Activated CD8-positive, alpha-beta memory T cell treated with anti-CD3 and anti-CD28 coated beads for 1 hour (primary cell): ENCODE data around the gene MATR3.

Source experiments
- DNase-seq, 2 donors: peaks; one replicate each; pipeline ENCODE4 v3.0.0-alpha.2; 2020; ENCODE audit warnings: low read depth in 1 of 2; ENCODE audit errors: extremely low read depth in 1 of 2

Gene MATR3

DNA sequence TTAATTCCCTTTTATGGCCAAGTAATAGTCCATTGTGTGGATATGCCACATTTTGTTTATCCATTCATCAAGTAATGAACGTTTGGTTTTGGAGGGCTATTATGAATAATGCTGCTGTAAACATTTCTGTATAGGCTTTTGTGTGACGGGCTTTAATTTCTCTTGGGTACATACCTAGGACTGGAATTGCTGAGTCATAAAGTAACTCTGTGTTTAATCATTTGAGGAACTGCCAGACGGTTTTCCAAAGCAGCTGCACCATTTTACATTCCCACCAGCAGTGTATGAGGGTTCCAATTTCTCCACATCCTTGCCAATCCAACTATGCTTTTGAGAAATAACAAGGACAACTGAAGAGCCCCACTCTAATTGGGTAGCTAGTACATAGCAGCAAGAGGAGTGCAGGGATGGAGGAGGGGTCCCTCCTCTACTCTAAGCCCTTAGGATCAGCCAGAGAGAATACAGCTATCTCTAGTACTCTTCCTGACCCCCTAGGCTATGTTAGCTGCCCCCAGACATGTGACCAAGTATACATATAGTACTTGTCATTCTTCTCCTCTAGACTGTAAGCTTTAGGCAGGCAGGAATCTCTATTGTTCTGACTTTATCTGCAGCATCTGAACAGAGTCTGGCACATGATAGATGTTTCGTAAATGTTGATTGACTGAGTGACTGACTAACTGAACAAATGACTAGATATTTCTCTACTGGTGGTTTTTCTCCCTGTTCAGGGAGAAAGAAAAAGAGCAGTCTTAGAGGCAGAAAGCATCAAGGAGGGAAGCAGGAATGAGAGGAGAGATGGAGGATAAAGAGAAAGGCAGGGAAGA, 22.1 kb upstream of the MATR3 start:
- no peak for DNase-seq

GRCh38 chr5:139272471-139273321, 20.8 kb upstream of the MATR3 start:
- no peak for DNase-seq

DNA sequence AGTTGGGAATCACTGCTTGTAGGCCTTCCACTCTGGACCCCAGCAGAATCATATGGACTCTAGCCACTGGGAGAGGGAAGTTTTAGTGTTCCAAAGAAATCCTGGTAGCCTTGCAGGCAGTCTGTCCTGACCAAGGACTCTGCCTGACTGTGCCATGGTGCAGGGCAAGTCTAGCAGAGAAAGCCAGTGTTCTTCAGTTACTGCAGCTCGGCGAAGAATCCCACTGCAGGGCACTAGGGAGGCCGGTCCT, 20.3 kb upstream of the MATR3 start:
- DNase-seq = no peak

GRCh38 chr5:139273572-139274289, 19.8 kb upstream of the MATR3 start:
- peak in 1 of 2 donors; percentile 80 for DNase-seq

GRCh38 chr5:139275536-139275935, 18.0 kb upstream of the MATR3 start:
- DNase-seq = no peak

- DNase-seq = no peak
Measured at GRCh38 chr5:139275956-139276355, 17.6 kb upstream of the MATR3 start.

DNA sequence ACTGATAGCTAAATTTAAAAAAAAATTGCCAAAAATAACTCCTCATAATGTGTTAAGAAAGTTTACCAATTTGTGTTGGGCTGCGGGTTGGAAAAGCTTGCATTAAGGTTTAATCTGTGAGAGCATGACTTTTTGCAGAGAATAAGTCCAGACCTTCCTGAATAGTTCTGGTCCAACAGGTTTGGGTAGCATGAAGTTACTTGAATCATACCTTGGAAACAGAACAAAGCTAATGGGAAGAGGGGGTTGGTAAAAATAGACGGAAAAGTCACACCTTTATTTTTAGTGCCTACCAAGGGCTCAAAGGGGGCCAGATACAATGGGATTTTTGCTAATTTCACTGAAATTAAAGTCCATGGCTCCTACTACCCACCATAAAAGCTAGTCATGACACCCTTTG, 17.1 kb upstream of the MATR3 start:
- no peak for DNase-seq

DNA sequence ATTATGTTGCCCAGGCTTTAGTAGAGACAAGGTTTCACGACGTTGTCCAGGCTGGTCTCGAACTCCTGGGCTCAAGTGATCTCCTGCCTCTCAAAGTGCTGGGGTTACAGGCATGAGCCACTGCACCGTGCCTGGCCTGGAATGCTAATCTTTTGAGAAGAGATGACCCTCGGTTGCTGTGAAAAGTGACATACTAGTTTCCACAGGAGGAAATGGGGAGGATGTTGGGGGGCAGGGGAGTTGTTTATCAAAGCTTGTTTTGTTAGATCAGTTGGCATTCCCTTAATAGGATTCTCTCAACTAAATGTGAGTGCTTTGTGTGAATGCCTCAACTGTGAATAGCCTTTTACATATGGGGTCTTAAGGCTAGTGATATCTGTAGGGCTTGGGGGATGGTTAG, 16.4 kb upstream of the MATR3 start:
- DNase-seq = no peak

DNA sequence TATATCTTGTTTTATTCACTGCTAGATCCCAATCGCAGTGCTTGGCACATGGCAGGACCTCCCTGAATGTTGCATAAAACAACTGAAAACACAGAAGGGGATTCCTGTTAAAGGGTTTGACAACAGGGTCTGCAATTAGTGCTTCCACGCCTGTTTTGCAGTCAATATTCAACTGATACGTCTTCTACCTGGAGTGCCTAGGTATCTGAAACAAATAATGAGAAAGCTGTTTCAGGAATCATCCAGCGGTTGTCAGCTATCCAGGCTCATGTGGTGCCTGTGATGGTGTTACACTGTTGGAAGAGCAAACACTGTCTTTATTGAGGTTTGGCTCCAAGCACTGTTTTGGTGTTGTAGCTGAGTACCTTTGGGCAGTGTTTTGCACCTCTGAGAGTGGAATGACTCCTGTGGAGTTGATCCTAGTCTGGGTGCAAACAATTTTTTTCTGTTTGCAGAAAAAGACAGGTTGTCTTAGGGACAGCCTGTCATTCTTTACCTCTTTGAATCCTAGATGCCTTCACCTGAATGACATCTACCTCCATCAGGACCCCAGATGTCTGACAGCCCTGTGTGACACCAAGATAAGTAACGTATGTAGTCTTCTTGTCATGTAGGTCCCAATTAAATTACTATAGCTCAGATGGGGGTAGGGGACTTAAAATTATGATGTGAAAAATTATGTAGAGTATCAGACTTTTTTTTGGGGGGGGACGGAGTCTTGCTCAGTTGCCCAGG, 14.8 kb upstream of the MATR3 start:
- no peak for DNase-seq

GRCh38 chr5:139282197-139282557, 11.4 kb upstream of the MATR3 start:
- no peak for DNase-seq

- no peak for DNase-seq
Measured at GRCh38 chr5:139283252-139284166, 10.0 kb upstream of the MATR3 start.

DNA sequence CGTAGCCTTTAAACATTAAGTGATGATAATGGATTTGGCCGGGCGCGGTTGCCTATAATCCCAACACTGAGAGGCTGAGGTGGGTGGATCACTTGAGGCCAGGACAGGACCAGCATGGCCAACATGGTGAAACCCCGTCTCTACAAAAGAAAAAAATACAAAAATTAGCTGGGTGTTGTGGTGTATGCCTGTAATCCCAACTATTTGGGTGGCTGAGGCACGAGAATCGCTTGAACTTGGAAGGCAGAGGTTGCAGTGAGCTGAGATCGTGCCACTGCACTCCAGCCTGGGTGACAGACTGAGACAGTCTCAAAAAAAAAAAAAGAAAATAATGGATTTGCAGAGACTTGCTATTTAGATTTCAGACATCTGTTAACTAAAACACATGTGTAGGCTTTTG, 9.2 kb upstream of the MATR3 start:
- no peak for DNase-seq

DNA sequence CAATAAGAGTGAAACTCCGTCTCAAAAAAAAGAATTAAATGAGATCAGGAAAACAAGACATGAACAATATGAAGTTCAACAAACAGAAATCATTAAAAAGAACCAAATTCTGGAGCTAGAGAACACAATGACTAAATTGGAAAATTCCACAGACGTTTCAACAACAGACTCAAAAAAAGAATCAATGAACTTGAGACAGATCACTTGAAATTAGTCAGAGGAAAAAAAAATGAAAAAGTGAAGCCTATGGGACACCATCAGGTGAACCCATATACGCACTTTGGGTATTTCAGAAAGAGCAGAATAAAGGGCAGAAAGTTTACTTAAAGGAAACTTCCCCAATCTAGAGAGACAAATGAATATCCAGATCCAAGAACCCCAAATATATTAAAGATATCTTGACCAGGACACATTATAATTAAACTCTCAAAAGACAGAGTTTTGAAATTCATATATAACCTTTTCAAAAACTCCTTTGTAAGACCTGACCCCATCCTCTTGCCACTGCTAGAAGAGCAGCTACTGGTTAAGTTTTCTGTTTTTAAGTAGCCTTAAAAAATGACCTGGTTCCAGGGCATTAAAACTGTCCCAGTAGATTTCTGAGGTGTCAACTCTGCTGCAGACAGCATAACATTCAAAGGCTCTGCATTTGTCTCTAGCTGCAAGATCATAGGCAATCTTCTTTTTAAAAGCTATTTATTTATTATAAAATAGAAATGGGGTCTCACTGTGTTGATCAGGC, 7.7 kb upstream of the MATR3 start:
- no peak for DNase-seq

DNA sequence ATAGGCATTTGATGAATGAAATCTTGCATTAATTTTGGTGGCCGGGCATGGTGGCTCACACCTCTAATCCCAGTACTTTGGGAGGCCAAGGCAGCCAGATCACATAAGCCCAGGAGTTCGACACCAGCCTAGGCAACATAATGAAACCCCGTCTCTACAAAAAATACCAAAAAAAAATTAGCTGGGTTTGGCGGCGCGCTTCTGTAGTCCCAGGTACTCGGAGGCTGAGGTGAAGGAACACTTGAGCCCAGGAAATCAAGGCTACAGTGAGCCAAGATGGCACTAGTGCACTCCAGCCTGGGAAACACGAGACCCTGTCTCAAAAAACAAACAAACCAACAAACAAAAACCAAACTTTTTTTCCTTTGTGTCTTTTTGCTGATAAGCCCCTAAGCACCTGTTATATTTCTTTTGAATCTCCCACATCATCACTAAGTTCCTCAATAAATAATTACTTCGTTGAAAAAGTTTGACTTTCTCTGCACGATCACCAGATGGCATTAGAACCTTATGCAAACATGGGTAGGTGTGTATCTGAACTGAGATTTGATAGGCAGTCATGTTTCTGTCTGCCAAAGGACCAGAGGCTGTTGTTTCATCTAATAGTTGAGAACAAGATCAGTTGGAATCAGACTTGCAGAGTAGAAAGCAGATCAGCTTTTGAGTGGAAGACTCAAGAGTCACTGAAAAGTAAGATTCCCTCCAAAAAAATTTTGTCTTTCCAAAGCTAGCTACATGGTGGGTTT, 5.5 kb upstream of the MATR3 start:
- DNase-seq = no peak

- no peak for DNase-seq
Measured at GRCh38 chr5:139291051-139291450, 2.5 kb upstream of the MATR3 start.

DNA sequence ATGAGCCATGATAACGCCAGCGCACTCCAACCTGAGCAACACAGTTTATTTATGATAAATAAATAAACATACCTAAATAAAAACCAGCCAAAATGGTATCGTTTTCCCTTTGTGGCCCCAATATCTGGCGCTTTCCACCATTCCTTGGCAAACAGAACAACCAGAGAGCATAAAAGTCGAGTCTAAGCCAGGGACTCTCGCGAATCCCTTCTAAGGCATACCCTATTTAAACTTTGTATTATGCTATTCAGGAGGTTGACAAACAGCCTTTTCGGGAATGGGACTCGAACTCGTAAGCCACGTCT, 386 bp upstream of the MATR3 start:
- no peak for DNase-seq

DNA sequence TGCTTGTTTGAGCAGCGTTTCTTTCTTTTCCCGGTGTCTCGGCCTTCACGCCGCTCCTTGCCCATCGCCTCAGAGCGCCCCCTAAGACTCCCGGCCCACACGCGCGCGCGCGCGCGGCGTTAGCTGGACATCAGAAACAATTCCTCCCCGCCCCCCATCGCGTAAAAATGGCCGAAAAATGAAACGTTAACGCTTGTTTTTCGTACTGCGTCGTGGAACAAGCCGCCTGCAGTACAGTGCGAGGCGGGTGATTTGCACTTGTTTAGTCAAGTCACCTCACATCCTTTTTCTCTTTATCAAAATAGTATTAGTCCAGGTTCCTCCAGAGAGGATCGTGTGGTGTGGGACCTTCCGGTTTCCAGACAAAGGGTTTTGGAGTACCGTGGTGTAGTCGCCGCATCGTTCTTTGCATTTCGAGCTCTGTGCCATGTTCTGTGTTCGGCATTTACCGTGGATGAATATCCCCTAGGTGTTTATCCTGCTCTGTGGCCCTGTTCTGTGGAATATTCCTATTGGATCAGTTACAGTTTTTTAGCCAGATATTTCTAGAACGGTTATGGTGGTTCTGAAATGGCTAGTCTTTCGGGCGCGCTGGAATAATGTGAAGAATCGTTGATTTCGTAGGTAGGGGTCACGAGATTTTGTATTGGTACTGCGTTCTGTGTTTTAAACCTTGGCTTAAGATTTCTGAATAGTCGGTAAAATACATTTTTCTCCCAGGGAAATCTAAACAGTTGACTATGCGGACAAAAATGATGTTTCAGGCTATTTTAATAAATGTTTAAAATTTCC, 1.0 kb downstream of the MATR3 start:
- DNase-seq = peak in 1 of 2 donors; percentile 33
